H1 (cell line): ENCODE data around the gene P2RY8. TPM values are rescaled to one million over a fixed set of nuclear protein-coding genes. Genes with fewer than 3 reads are reported as not detected.

Source experiments
- CREB1 ChIP-seq: IDR thresholded peaks from 2 replicates; pipeline ENCODE4 v1.6.1; 2012; ENCODE audit warnings: inconsistent platforms
- MAFK ChIP-seq: IDR thresholded peaks from 2 replicates; pipeline ENCODE4 v1.6.1; 2012; ENCODE audit warnings: low read depth, mild to moderate bottlenecking, improper control_type of control experiment, low read length
- RXRA ChIP-seq: IDR thresholded peaks from 2 replicates; pipeline ENCODE4 v1.6.1; 2011; ENCODE audit warnings: low read depth, mild to moderate bottlenecking, low read length, moderate library complexity; ENCODE audit not compliant: insufficient read depth
- SP4 ChIP-seq: IDR thresholded peaks from 2 replicates; pipeline ENCODE4 v1.6.1; 2012; ENCODE audit warnings: low read length, inconsistent platforms
- SRF ChIP-seq: IDR thresholded peaks from 2 replicates; pipeline ENCODE4 v1.6.1; 2011; ENCODE audit warnings: mild to moderate bottlenecking, low read depth, low read length, moderate library complexity
- TAF7 ChIP-seq: optimal IDR thresholded peaks from 2 replicates; pipeline ENCODE3; 2011; ENCODE audit warnings: low read depth, mild to moderate bottlenecking, inconsistent platforms, low read length, moderate library complexity, borderline replicate concordance
- TEAD4 ChIP-seq: IDR thresholded peaks from 2 replicates; pipeline ENCODE4 v1.6.1; 2012; ENCODE audit warnings: low read depth, low read length, inconsistent platforms, mixed read lengths
- polyA plus RNA-seq, 7 experiments: library from polyadenylated mRNA; depleted of rRNA in 3 of 7; stranded (reverse) in 5 of 7; unstranded in 2 of 7; fragments of >200 nt in 5 of 7; fragments of 200-250 nt in 2 of 7; gene quantifications; 1 replicate in 5 of 7; 2 replicates in 1 of 7; 4 replicates in 1 of 7; pipeline versions ENCODE4 v1.2.1 to v1.2.3, GENCODE V29; 2011 to 2013; ENCODE audit warnings: missing spikeins in 2 of 7, mixed read lengths in 2 of 7
- total RNA-seq: library from RNA; stranded (reverse); fragmentation: NEBNext Ultra II Directional; extraction: Animal tissue kit (Norgen Biotek cat#: 25700); gene quantifications from 2 replicates; pipeline ENCODE4 v1.2.1, GENCODE V29; 2021
- TF ChIP-seq, protein P1 (sequence below), 3 experiments: IDR thresholded peaks; 1 replicate in 2 of 3; 2 replicates in 1 of 3; pipeline versions ENCODE4 v1.5.1 to v1.6.1; 2011; ENCODE audit warnings: low read length in 3 of 3, mild to moderate bottlenecking in 3 of 3, inconsistent platforms in 2 of 3, low read depth in 1 of 3, moderate library complexity in 1 of 3; ENCODE audit not compliant: insufficient read depth in 1 of 3; ENCODE audit errors: control extremely low read depth in 1 of 3

Gene P2RY8
- total and polyA plus RNA-seq, 2 of the 8 experiments (the other 6 are each of a cell fraction or from before 2014, with no cell fraction given) = 0.09 to 0.15 TPM

DNA sequence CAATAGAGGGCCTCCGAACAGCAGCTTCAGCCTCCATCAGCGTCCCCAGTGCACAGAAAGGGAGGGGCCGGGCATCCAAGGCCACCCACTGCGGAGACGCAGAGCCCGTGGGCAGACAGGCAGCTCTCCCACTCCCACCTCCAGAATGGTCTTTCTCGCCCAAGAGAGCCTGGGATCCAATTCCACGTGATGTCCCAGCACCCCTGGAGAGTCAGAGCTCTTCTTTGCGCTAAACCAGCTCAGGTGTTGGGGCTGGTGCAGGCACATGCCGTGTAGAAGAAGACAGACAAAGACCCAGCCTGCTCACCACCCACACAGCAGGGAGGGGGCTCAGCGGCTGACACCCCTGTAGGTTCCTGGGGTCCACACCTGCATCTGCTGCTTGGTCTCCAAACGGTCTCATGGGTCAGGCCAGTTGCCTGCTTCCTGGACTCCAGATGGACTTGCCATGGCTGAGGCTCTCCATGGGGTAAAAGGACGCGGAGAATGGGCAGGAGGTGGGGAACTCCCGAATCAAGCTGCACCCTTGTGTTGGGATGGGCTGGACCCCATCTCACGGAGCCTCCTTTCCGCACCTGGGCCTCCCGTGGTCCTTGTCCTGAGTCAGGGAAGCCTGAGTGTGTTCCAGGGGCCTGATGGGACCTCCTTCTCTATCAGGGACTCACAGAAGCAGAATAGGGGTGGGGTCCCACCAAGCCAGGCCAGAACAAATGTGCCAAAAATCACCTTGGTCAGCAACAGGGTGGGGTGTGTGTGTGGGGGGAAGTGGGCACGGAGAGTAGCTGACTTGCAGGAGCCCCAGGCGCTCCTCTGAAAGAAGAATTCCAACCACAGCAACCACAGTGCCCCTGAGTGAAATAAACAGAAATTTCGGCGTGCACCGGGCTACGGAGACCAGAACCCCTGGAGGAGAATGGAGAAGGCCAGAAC lies 72.7 kb downstream of the P2RY8 start (continued):
- TF ChIP-seq SRF (no peak), MAFK (no peak), CREB1 (no peak), TAF7 (no peak), RXRA (no peak), TEAD4 (no peak), SP4 (no peak)
- TF ChIP-seq, protein P1, sequence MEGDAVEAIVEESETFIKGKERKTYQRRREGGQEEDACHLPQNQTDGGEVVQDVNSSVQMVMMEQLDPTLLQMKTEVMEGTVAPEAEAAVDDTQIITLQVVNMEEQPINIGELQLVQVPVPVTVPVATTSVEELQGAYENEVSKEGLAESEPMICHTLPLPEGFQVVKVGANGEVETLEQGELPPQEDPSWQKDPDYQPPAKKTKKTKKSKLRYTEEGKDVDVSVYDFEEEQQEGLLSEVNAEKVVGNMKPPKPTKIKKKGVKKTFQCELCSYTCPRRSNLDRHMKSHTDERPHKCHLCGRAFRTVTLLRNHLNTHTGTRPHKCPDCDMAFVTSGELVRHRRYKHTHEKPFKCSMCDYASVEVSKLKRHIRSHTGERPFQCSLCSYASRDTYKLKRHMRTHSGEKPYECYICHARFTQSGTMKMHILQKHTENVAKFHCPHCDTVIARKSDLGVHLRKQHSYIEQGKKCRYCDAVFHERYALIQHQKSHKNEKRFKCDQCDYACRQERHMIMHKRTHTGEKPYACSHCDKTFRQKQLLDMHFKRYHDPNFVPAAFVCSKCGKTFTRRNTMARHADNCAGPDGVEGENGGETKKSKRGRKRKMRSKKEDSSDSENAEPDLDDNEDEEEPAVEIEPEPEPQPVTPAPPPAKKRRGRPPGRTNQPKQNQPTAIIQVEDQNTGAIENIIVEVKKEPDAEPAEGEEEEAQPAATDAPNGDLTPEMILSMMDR (IDR thresholded peaks at IDR 0.05; ENCODE audit: control extremely low read depth in 1 of 3, insufficient read depth in 1 of 3, low read depth in 1 of 3, low read length in 3 of 3) = no peak
